Thyroid gland (tissue), 4 donors: ENCODE results near the gene RAI1.

Experiments
- POLR2A ChIP-seq, 2 donors: fragments of 450-650 bp; IDR thresholded peaks; one replicate each; pipeline ENCODE4 v1.6.1; 2017; ENCODE audit warnings: antibody characterized with exemption in 2 of 2, mild to moderate bottlenecking in 2 of 2, moderate library complexity in 1 of 2
- TF ChIP-seq, protein P1 (sequence below), 6 experiments: fragments of 200-600 bp in 3 of 6; fragments of 450-650 bp in 3 of 6; sonication (generic) in 3 of 6; IDR thresholded peaks; one replicate each; pipeline ENCODE4 v1.5.1; 2016 to 2019; ENCODE audit warnings: antibody characterized with exemption in 6 of 6, mild to moderate bottlenecking in 2 of 6, inconsistent platforms in 1 of 6, moderate library complexity in 1 of 6

DNA sequence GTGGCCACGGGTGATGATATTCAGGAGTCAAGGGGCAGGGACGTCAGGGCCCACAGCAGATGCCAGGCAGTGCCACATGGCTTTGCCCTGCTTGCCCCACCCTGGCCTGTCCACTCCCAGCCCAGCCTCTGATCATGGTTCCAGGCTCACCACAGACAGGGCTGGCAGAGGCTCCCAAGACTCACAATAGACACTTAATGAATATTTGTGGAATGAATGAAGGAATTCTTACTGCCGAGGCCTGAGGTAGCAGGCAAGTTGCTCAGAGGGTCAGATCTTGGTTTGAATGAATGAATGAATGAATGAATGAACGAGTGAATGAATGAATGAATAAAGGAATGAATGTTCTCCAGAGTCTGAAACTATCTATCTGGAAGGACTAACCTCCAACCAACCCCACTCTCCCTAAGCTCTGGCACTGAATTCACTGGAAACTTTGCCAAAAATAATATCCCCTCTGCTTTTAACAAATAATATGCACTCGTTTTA, 60.9 kb downstream of the RAI1 start:
- TF ChIP-seq, protein P1, sequence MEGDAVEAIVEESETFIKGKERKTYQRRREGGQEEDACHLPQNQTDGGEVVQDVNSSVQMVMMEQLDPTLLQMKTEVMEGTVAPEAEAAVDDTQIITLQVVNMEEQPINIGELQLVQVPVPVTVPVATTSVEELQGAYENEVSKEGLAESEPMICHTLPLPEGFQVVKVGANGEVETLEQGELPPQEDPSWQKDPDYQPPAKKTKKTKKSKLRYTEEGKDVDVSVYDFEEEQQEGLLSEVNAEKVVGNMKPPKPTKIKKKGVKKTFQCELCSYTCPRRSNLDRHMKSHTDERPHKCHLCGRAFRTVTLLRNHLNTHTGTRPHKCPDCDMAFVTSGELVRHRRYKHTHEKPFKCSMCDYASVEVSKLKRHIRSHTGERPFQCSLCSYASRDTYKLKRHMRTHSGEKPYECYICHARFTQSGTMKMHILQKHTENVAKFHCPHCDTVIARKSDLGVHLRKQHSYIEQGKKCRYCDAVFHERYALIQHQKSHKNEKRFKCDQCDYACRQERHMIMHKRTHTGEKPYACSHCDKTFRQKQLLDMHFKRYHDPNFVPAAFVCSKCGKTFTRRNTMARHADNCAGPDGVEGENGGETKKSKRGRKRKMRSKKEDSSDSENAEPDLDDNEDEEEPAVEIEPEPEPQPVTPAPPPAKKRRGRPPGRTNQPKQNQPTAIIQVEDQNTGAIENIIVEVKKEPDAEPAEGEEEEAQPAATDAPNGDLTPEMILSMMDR (IDR thresholded peaks at IDR 0.05), result no peak
- TF ChIP-seq POLR2A (IDR thresholded peaks at IDR 0.05), result no peak
